Pancreas (tissue), 10 donors: ENCODE data around the gene LILRA2. TPM values are rescaled to one million over a fixed set of nuclear protein-coding genes. Genes with fewer than 3 reads are reported as not detected.
A peak's percentile ranks its signal among the peaks of the same experiment; 100 is the strongest.
"Not testable (repeated sequence)": the region's sequence is repeated elsewhere in the genome, so short reads cannot be mapped to it uniquely, and the experiment has no call there.

Source experiments
- ATAC-seq, 4 donors: fragments of 200-7000 bp; cut with Tn5 transposase; one replicate each; pipeline versions ENCODE4 v1.8.0 to v1.9.1; 2020; ENCODE audit warnings: mild to moderate bottlenecking in 4 of 4, moderate library complexity in 4 of 4
- DNase-seq, 6 donors: peaks; one replicate each; pipeline ENCODE4 v3.0.0-alpha.2; 2020
- FAIRE-seq: peaks from 2 replicates; lab custom pipeline; 2012; peaks lifted over from hg19 to GRCh38; lab: Jason Lieb, UNC
- H3K27ac ChIP-seq, 4 donors: fragments of 200-600 bp; sonication (generic); 1 replicate in 3 of 4; 2 replicates in 1 of 4; pipeline versions ENCODE4 v1.5.0 to v1.8.0; 2020
- H3K27me3 ChIP-seq, 4 donors: fragments of 200-600 bp; one replicate each; pipeline ENCODE4 v1.8.0; 2021
- H3K36me3 ChIP-seq, 3 donors: fragments of 200-600 bp; sonication (generic) in 1 of 3; one replicate each; pipeline versions ENCODE4 v1.5.0 to v1.8.0; 2020 to 2021
- H3K4me1 ChIP-seq, 3 donors: fragments of 200-600 bp; one replicate each; pipeline ENCODE4 v1.8.0; 2021
- H3K4me3 ChIP-seq, 4 donors: fragments of 200-600 bp; sonication (generic) in 2 of 4; one replicate each; pipeline versions ENCODE4 v1.5.0 to v1.8.0; 2020 to 2021
- H3K9me3 ChIP-seq, 4 donors: fragments of 200-600 bp; one replicate each; pipeline ENCODE4 v1.8.0; 2021
- CTCF ChIP-seq, 4 donors: fragments of 200-600 bp; sonication (generic) in 3 of 4; IDR thresholded peaks; one replicate each; pipeline versions ENCODE4 v1.5.0 to v1.8.0; 2021; ENCODE audit warnings: antibody characterized with exemption in 4 of 4
- whole genome bisulfite sequencing, 2 donors: extraction: QIAGEN DNeasy Blood & Tissue Kit; methylation state at CpG; one replicate each; pipeline ENCODE4 v1.1.7; 2013; 5-methylcytosine and 5-hydroxymethylcytosine counted together
- intact Hi-C, 3 donors: fragments of 100-400 bp; cut with DNase I; formaldehyde crosslinking; loops; one replicate each; pipeline versions ENCODE4 v1.11.1 to v1.14.2; 2022
- polyA plus RNA-seq, 2 donors: library from polyadenylated mRNA; stranded (reverse); fragments of 200-250 nt; gene quantifications; one replicate each; pipeline ENCODE4 v1.2.3, GENCODE V29; 2013
- total RNA-seq, 6 donors: library from RNA; stranded (reverse); fragmentation: NEBNext Ultra II Directional in 4 of 6; extraction: Animal tissue kit (Norgen Biotek cat#: 25700) in 4 of 6; gene quantifications; one replicate each; pipeline versions ENCODE4 v1.2.1 to v1.2.4, GENCODE V29; 2021 to 2023
- donor health status: healthy with polysubstance abuse.
- donor health status: DM: no; HTN: no; CAD: no; lungs with moderate emphysema.
- donor health status: DM: no; HTN: no; CAD: no.
- donor health status: control.
- donor health status: control.
- donor health status: Bipolar disorder and iron deficiency.
- donor health status: DM: yes; HTN: yes; CAD: no.
- donor health status: DM: no; HTN: no; CAD: no.
- donor health status: DM: no; HTN: no; CAD: no.
- donor health status: DM: yes; HTN: yes; CAD: no.

The LILRA2 gene
- total and polyA plus RNA-seq, 8 donors, result 0.19 to 4.2 (median 0.47) TPM

GRCh38 chr19:54586397-54586796 is 12.8 kb downstream of the LILRA2 start:
- Histone ChIP-seq H3K27ac (no peak overlapping the region), H3K27me3 (no peaks in the 10 kb centered on the region), H3K36me3 (no peaks in the 10 kb centered on the region), H3K4me3 (no peak overlapping the region), H3K4me1 (no peaks in the 10 kb centered on the region), H3K9me3 (no peaks in the 10 kb centered on the region)
- WGBS, 2 donors, result 41 to 43% methylated on average over 5 of the region's 5 CpGs
- FAIRE-seq (no peak), DNase-seq (no peak), ATAC-seq (no peak)
- TF ChIP-seq CTCF (IDR thresholded peaks at IDR 0.05), result no peak
- intact Hi-C loops, result no loop called here

- intact Hi-C loops, result no loop called here
- ATAC-seq (no peak), FAIRE-seq (no peak), DNase-seq (no peak)
- H3K27me3 ChIP-seq, result no peaks in the 10 kb centered on the region
- no peaks in the 10 kb centered on the region for H3K9me3 ChIP-seq
- WGBS, 2 donors, result 37 to 59% methylated on average over 7 of the region's 7 CpGs
- H3K27ac ChIP-seq, result no peak overlapping the region
- no peaks in the 10 kb centered on the region for H3K36me3 ChIP-seq
- H3K4me3 ChIP-seq, result no peak overlapping the region
- no peaks in the 10 kb centered on the region for H3K4me1 ChIP-seq
- no peak for TF ChIP-seq CTCF (IDR thresholded peaks at IDR 0.05)
Measured at GRCh38 chr19:54587026-54587425, 13.4 kb downstream of the LILRA2 start.

- H3K36me3 ChIP-seq, intact Hi-C loops, H3K4me1 ChIP-seq, DNase-seq, H3K27ac ChIP-seq, H3K9me3 ChIP-seq, H3K27me3 ChIP-seq, FAIRE-seq: not testable (repeated sequence)
- ATAC-seq, result peak in 2 of 4 donors; percentile 38 to 69
- 44 to 45% methylated on average over 6 of the region's 6 CpGs for WGBS, 2 donors
- peak within 1 kb of the TSS in 1 of 4 donors; percentile 7 for H3K4me3 ChIP-seq
Measured at GRCh38 chr19:54593445-54593844, 19.9 kb downstream of the LILRA2 start, which contains the start of gene LILRA1. LILRA1 (plus strand) TSS chr19:54593632; CDS start chr19:54594245, 613 bp downstream.

GRCh38 chr19:54593931-54594626 is 20.5 kb downstream of the LILRA2 start:
- H3K36me3 ChIP-seq, H3K27ac ChIP-seq, FAIRE-seq, DNase-seq, H3K4me1 ChIP-seq, intact Hi-C loops, H3K9me3 ChIP-seq, H3K27me3 ChIP-seq: not testable (repeated sequence)
- 41 to 46% methylated on average over 9 of the region's 9 CpGs for WGBS, 2 donors
- ATAC-seq, result peak in 2 of 4 donors; percentile 43 to 66
- peak overlapping the region in 1 of 4 donors; percentile 7 for H3K4me3 ChIP-seq

GRCh38 chr19:54594737-54595136 is 21.1 kb downstream of the LILRA2 start:
- no peak for TF ChIP-seq CTCF (IDR thresholded peaks at IDR 0.05)
- DNase-seq, result no peak
- 57 to 75% methylated on average over 5 of the region's 5 CpGs for WGBS, 2 donors
- no peak for FAIRE-seq
- Histone ChIP-seq H3K27ac (no peak overlapping the region), H3K9me3 (no peaks in the 10 kb centered on the region), H3K27me3 (no peaks in the 10 kb centered on the region), H3K4me3 (no peak overlapping the region), H3K4me1 (no peaks in the 10 kb centered on the region), H3K36me3 (no peaks in the 10 kb centered on the region)
- intact Hi-C loops, result no loop called here
- no peak for ATAC-seq

GRCh38 chr19:54595680-54596436 is 22.3 kb downstream of the LILRA2 start:
- DNase-seq, H3K36me3 ChIP-seq, H3K27me3 ChIP-seq, H3K27ac ChIP-seq, ATAC-seq, H3K4me3 ChIP-seq, FAIRE-seq, H3K9me3 ChIP-seq, H3K4me1 ChIP-seq, intact Hi-C loops: not testable (repeated sequence)
- WGBS, 2 donors, result 57 to 63% methylated on average over 25 to 26 of the region's 26 CpGs
